NCI-H1694 (cell line): ENCODE measurements around the gene TM7SF3.
"Not testable (repeated sequence)": the region's sequence is repeated elsewhere in the genome, so short reads cannot be mapped to it uniquely, and the experiment has no call there.

Source experiments
- DNase-seq: peaks from one replicate; lab custom pipeline; 2025; lab: John Stamatoyannopoulos, UW

Gene TM7SF3

GRCh38 chr12:27014085-27014858, at the start of gene TM7SF3:
Gene TM7SF3 (minus strand): TSS chr12:27014384. CDS start chr12:27014168, 216 bp downstream.
- peak; percentile 73 for DNase-seq

- DNase-seq, result no peak
These were observed 49.2 kb upstream of the TM7SF3 start for GRCh38 chr12:27063250-27063851.

- no peak for DNase-seq
These were observed 47.1 kb upstream of the TM7SF3 start for GRCh38 chr12:27061317-27061716.

- no peak for DNase-seq
These were observed 46.6 kb upstream of the TM7SF3 start for GRCh38 chr12:27060740-27061139.

- DNase-seq, result no peak
These were observed 43.4 kb upstream of the TM7SF3 start for GRCh38 chr12:27057543-27057942.

- DNase-seq, result no peak
These were observed 41.8 kb upstream of the TM7SF3 start for GRCh38 chr12:27055966-27056365.

- DNase-seq, result no peak
These were observed 38.6 kb upstream of the TM7SF3 start for GRCh38 chr12:27052742-27053141.

- DNase-seq, result no peak
These were observed 38.0 kb upstream of the TM7SF3 start for GRCh38 chr12:27052176-27052575.

GRCh38 chr12:27048822-27049752, 34.9 kb upstream of the TM7SF3 start:
- no peak for DNase-seq

GRCh38 chr12:27042018-27042417, 27.8 kb upstream of the TM7SF3 start:
- DNase-seq, result not testable (repeated sequence)

GRCh38 chr12:27040637-27041036, 26.5 kb upstream of the TM7SF3 start:
- not testable (repeated sequence) for DNase-seq

- no peak for DNase-seq
These were observed 20.6 kb upstream of the TM7SF3 start for GRCh38 chr12:27034607-27035293.

GRCh38 chr12:27032679-27033078, 18.5 kb upstream of the TM7SF3 start:
- no peak for DNase-seq

- no peak for DNase-seq
These were observed 17.3 kb upstream of the TM7SF3 start for GRCh38 chr12:27031531-27031930.

- DNase-seq, result no peak
These were observed 12.1 kb upstream of the TM7SF3 start for GRCh38 chr12:27026257-27026656.

- no peak for DNase-seq
These were observed 10.9 kb upstream of the TM7SF3 start for GRCh38 chr12:27025116-27025515.

GRCh38 chr12:27024291-27024690, 10.1 kb upstream of the TM7SF3 start:
- DNase-seq, result no peak

GRCh38 chr12:27020761-27021160, 6.6 kb upstream of the TM7SF3 start:
- no peak for DNase-seq

- DNase-seq, result peak; percentile 80
These were observed 3.9 kb upstream of the TM7SF3 start for GRCh38 chr12:27018037-27018436.

- not testable (repeated sequence) for DNase-seq
These were observed 3.1 kb upstream of the TM7SF3 start for GRCh38 chr12:27017163-27017823.

GRCh38 chr12:27015730-27016076, 1.5 kb upstream of the TM7SF3 start:
- DNase-seq, result peak; percentile 60
